ENCODE measurements around the gene TMEM39B. TPM values are rescaled to one million over a fixed set of nuclear protein-coding genes. Genes with fewer than 3 reads are reported as not detected.
A peak's percentile ranks its signal among the peaks of the same experiment; 100 is the strongest.

The TMEM39B gene
- total RNA-seq, 1 donor from 2014 or later, result 23.7 TPM

GRCh38 chr1:32032275-32032615, 40.5 kb upstream of the TMEM39B start:
- peak overlapping the region; percentile 92 for H3K27ac Mint-ChIP-seq

GRCh38 chr1:32035119-32035518, 37.6 kb upstream of the TMEM39B start:
- Mint-ChIP-seq H3K4me3 (ENCODE audit: low read depth) (no peak overlapping the region), H3K27me3 (no peaks in the 10 kb centered on the region), H3K27ac (no peak overlapping the region), H3K36me3 (ENCODE audit: insufficient read depth) (peaks cover 38% of the 10 kb centered on the region), H3K4me1 (ENCODE audit: low read depth) (peaks cover 18% of the 10 kb centered on the region), H3K9me3 (ENCODE audit: low read depth) (no peaks in the 10 kb centered on the region)
- no peak for DNase-seq (ENCODE audit: low spot score, unreplicated experiment)
- no peak for TF ChIP-seq CTCF (IDR thresholded peaks at IDR 0.05; ENCODE audit: unreplicated experiment)

More at GRCh38 chr1:32032275-32032615, 40.5 kb upstream of the TMEM39B start:
- H3K27me3 Mint-ChIP-seq, result no peaks in the 10 kb centered on the region
- H3K9me3 Mint-ChIP-seq (ENCODE audit: low read depth), result no peaks in the 10 kb centered on the region
- peaks cover 26% of the 10 kb centered on the region for H3K4me1 Mint-ChIP-seq (ENCODE audit: low read depth)
- H3K36me3 Mint-ChIP-seq (ENCODE audit: insufficient read depth), result peaks cover 29% of the 10 kb centered on the region
- no peak for DNase-seq (ENCODE audit: low spot score, unreplicated experiment)
- no peak overlapping the region for H3K4me3 Mint-ChIP-seq (ENCODE audit: low read depth)
- no peak for TF ChIP-seq CTCF (IDR thresholded peaks at IDR 0.05; ENCODE audit: unreplicated experiment)

- peaks cover 37% of the 10 kb centered on the region for H3K36me3 Mint-ChIP-seq (ENCODE audit: insufficient read depth)
- DNase-seq (ENCODE audit: low spot score, unreplicated experiment), result no peak
- no peaks in the 10 kb centered on the region for H3K4me1 Mint-ChIP-seq (ENCODE audit: low read depth)
- H3K27me3 Mint-ChIP-seq, result no peaks in the 10 kb centered on the region
- no peaks in the 10 kb centered on the region for H3K9me3 Mint-ChIP-seq (ENCODE audit: low read depth)
- TF ChIP-seq CTCF (IDR thresholded peaks at IDR 0.05; ENCODE audit: unreplicated experiment), result no peak
- no peak overlapping the region for H3K27ac Mint-ChIP-seq
- no peak overlapping the region for H3K4me3 Mint-ChIP-seq (ENCODE audit: low read depth)
Measured at GRCh38 chr1:32040711-32041110, 32.0 kb upstream of the TMEM39B start.

GRCh38 chr1:32042330-32042729, 30.4 kb upstream of the TMEM39B start:
- no peak overlapping the region for H3K4me3 Mint-ChIP-seq (ENCODE audit: low read depth)
- peak overlapping the region; percentile 49 for H3K27ac Mint-ChIP-seq
- peaks cover 34% of the 10 kb centered on the region for H3K36me3 Mint-ChIP-seq (ENCODE audit: insufficient read depth)
- no peaks in the 10 kb centered on the region for H3K27me3 Mint-ChIP-seq
- no peaks in the 10 kb centered on the region for H3K4me1 Mint-ChIP-seq (ENCODE audit: low read depth)
- no peak for DNase-seq (ENCODE audit: low spot score, unreplicated experiment)
- TF ChIP-seq CTCF (IDR thresholded peaks at IDR 0.05; ENCODE audit: unreplicated experiment), result no peak
- H3K9me3 Mint-ChIP-seq (ENCODE audit: low read depth), result no peaks in the 10 kb centered on the region

GRCh38 chr1:32044234-32044633, 28.5 kb upstream of the TMEM39B start:
- DNase-seq (ENCODE audit: low spot score, unreplicated experiment), result no peak

More at GRCh38 chr1:32044234-32044633, 28.5 kb upstream of the TMEM39B start:
- Mint-ChIP-seq H3K4me3 (ENCODE audit: low read depth) (no peak overlapping the region), H3K36me3 (ENCODE audit: insufficient read depth) (peaks cover 32% of the 10 kb centered on the region), H3K9me3 (ENCODE audit: low read depth) (no peaks in the 10 kb centered on the region), H3K27ac (no peak overlapping the region), H3K27me3 (no peaks in the 10 kb centered on the region), H3K4me1 (ENCODE audit: low read depth) (no peaks in the 10 kb centered on the region)
- no peak for TF ChIP-seq CTCF (IDR thresholded peaks at IDR 0.05; ENCODE audit: unreplicated experiment)

Measured in progenitor cell of endocrine pancreas (in vitro differentiated cells).